PC-3 (cell line): ENCODE results near the gene DAPK1.

ENCODE experiments used
- EZH2phosphoT487 ChIP-seq: fragments of 300-600 bp; sonication (generic); IDR thresholded peaks from 2 replicates; pipeline ENCODE4 v1.6.1; 2018; ENCODE audit warnings: mild to moderate bottlenecking, antibody characterized with exemption, low read length, borderline replicate concordance
- TF ChIP-seq, protein P1 (sequence below): fragments of 300-600 bp; sonication (generic); conservative IDR thresholded peaks from 2 replicates; pipeline ENCODE4 v1.5.1; 2017; ENCODE audit warnings: antibody characterized with exemption, low read depth, mild to moderate bottlenecking, low read length

DNA sequence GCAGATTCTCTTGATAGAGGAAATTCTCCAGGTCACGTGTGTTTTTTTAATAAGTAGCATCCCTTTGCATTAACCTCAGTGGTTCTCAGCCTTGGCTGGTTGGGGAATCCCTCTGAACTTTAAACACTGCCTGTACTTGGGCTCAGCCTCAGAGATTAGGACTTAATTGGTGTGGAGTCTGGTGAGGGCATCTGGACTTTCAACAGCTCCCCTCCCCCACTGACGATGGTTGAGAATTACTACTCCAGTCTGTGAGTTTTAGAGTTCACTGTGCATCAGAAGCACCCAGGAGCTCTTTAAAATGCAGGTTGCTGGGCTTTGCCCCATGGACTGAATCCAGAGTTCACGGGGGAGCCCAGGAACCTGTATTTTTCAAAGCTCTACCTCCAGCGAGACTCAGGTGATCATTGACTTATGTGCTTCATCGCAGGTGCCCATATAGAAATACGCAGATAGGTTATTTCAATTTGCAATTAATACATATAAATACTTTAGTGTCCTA, 71.4 kb downstream of the DAPK1 start:
- TF ChIP-seq EZH2phosphoT487 = no peak
- TF ChIP-seq, protein P1, sequence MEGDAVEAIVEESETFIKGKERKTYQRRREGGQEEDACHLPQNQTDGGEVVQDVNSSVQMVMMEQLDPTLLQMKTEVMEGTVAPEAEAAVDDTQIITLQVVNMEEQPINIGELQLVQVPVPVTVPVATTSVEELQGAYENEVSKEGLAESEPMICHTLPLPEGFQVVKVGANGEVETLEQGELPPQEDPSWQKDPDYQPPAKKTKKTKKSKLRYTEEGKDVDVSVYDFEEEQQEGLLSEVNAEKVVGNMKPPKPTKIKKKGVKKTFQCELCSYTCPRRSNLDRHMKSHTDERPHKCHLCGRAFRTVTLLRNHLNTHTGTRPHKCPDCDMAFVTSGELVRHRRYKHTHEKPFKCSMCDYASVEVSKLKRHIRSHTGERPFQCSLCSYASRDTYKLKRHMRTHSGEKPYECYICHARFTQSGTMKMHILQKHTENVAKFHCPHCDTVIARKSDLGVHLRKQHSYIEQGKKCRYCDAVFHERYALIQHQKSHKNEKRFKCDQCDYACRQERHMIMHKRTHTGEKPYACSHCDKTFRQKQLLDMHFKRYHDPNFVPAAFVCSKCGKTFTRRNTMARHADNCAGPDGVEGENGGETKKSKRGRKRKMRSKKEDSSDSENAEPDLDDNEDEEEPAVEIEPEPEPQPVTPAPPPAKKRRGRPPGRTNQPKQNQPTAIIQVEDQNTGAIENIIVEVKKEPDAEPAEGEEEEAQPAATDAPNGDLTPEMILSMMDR = no peak
